Stimulated activated CD4-positive, alpha-beta T cell treated with anti-CD3 and anti-CD28 coated beads, Interleukin-2, amount 100 ng/mL, for 4 hours (primary cell): ENCODE data around the gene GNPTG.
A peak's percentile ranks its signal among the peaks of the same experiment; 100 is the strongest.

Source experiments
- DNase-seq: peaks from one replicate; pipeline ENCODE4 v3.0.0-alpha.2; 2020; ENCODE audit warnings: low read depth

GNPTG gene

GRCh38 chr16:1371054-1371978 lies 19.6 kb downstream of the GNPTG start:
- no peak for DNase-seq

DNA sequence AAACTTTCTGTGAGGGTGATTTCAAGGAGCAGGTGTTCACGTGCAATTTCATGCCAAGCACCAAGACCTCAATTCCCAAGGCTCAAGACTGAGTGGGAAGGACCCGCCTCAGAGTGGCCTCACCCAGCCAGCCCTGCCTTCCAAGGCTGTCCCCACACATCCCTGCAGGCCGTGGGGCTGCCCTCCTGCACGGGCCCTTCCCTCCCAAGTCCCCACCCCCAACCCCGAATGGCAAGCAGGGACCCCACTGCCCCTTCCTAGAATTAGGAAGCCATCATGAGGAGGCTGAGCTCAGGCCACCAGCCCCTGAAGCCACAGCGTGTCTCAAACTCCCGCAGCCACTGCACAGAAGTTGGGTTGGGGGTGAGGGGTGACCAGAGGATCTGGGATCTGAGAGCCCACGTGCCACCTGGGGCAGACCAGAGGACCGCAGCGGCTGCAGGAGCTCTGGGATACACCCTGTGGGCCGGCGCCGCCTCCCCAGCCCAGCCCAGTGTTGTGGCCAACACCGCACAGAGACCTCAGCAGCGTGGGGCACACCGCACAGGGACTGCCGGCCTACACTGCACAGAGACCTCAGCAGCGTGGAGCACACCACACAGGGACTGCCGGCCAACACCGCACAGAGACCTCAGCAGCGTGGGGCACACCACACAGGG lies 20.7 kb downstream of the GNPTG start:
- no peak for DNase-seq

DNA sequence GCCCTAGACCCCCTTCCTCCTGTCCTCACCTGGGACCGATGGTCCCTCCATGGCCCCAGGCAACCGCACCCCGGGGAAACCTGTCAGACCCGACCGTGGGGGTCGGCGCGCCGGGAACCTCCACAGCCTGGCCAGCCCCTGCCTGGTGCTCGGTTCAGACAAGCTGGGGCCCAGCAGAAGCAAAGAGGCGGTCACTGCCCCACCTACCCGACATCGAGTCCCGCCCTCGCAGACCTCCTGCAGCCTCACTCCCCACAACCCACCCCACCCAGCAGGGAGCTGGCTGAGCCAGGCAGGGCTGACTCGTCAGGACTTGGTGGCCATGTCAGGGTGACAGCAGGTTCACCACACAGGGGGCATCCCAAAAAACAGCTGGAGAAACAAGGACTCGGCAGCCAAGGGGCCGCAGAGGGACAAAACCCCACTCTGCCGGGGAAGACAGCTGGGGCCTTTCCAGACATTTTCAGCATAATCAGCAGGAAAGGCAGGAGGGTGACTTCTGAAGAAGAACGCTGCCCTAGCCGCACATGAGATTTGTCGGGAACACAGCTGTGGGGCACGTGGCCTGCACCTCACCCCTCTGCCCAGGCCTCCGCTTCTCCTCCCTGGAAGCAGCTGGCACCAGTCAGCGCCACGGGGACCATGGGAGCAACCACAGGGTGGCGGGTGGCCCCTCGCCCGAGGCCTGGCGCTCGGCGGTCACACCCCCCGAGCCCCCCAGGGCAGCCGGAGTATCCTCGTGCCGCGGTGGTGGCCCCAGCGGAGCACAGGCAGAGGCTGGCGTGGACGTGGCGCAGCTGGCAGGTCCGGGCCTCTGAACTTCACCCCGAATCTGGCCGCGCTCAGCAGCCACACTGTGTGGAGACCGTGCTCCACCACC lies 22.9 kb downstream of the GNPTG start:
- no peak for DNase-seq

- DNase-seq, result no peak
Observed at GRCh38 chr16:1375298-1375640, 23.5 kb downstream of the GNPTG start.

DNA sequence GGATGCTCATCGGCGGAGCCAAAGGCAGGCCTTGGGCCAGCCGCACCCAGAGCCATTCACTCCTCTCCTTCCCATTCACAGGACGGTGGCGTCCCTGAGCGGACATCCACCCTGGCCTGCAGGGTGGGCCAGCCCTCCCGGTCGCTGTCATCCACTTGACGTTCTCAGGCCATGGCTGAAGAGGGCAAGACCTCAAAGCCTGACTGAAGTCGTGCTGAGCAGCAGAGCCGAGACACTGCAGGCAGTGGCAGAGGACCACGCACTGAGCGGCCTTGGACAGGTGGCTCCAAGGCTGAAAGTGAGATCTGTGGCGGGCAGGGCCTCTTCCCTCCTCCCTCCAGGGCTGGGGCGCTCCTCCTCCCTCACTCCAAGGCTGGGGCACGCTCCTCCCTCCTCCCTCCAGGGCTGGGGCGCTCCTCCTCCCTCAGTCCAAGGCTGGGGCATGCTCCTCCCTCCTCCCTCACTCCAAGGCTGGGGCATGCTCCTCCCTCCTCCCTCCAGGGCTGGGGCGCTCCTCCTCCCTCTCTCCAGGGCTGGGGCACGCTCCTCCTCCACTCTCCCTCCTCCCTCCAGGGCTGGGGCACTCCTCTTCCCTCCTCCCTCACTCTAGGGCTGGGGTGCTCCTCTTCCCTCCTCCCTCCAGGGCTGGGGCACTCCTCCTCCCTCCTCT lies 24.1 kb downstream of the GNPTG start:
- no peak for DNase-seq

DNA sequence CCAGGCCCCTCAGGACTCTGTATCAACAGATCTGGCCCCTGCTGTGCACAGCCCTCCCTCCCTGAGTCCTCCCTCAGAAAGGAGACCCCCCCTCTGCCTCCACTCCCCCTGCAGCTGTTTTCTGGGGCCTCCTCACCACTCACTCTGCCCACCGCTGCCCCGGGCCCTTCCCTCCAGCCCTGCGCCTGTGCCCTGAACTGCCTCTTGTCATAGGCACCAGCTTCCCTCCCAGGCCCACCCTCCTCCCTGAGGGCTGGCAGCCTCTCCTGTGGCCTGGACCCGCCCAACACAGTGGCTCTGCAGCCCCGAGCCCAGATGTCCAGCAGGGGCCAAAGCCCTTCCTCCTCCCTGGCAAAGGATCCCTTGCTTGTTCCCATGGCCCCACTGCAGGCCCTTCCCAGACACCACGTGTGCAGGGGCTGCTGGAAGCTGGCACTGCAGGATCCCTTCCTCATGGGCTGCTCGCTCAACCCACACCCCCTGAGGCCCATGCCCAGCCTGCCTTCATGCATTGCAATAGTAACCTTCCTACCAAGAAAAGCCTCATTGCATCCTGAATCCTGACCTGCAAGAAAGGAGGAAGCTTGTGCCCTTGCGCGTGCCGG lies 25.8 kb downstream of the GNPTG start:
- DNase-seq, result no peak

- no peak for DNase-seq
Observed at GRCh38 chr16:1378087-1378803, 26.5 kb downstream of the GNPTG start.

- DNase-seq, result peak; percentile 50
Observed at GRCh38 chr16:1378804-1379303, 27.1 kb downstream of the GNPTG start.

- peak; percentile 60 for DNase-seq
Observed at GRCh38 chr16:1379304-1380076, 27.8 kb downstream of the GNPTG start.

- no peak for DNase-seq
Observed at GRCh38 chr16:1380195-1380594, 28.5 kb downstream of the GNPTG start.

GRCh38 chr16:1381612-1382406 lies 30.1 kb downstream of the GNPTG start:
- DNase-seq, result no peak

DNA sequence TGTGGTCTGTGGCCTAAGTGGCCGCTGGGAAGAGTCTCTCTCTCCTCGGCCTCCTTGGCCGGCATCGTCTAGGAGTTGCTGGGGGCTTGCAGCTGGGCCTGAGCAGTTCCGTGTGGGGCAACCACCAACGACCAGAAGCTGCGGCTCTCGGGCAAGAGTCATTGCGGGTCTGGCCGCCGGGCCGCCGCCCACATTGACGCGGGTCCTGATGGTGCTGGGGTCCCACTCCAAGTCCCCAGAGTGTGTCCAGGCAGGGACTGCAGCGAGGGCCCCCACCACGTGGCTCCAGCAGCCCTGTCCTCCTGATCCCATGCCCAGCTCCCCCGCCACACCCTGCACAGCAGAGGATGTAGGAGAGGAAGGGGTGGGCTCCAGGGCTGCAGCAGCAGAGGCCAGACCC lies 31.8 kb downstream of the GNPTG start:
- DNase-seq, result no peak

DNA sequence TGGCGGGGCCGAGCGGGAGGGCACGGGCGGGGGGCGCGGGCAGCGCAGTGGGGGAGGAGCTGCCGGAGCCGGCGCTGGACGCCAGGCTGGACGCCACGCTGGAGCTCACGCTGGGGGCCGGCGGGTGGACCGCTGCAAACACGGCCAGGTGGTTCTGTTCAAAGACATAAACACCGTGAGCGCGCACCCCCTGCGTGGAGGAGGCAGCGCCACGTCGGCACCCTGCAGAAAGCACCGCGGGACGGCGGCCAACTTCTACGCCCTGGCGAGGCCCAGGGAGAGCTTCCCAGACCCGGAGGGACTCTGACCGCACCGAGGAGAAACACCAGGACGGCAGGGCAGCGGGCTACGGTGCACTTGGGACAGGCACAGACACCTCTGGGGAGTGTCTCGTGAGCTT lies 33.5 kb downstream of the GNPTG start:
- DNase-seq, result no peak

DNA sequence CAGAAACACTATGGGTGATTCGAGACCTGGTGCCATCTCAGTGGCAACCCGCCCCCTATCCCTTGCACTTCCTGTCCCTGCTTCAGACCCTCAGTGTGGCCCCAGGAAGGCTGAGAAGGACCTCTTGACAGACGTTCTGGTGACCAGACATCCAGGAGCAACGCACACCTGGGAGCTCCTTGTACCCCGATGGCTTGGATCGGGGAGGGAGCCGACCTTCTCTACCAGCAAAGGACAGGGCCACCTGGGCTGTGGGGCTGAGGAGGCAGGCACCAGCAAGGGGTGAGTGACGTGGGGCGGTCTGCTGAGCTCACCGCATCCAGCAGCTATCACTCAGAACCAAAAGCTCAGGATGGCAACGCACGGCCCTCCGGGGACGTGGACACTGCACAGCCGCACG lies 35.6 kb downstream of the GNPTG start:
- no peak for DNase-seq

GRCh38 chr16:1389762-1390161 lies 38.0 kb downstream of the GNPTG start:
- no peak for DNase-seq

DNA sequence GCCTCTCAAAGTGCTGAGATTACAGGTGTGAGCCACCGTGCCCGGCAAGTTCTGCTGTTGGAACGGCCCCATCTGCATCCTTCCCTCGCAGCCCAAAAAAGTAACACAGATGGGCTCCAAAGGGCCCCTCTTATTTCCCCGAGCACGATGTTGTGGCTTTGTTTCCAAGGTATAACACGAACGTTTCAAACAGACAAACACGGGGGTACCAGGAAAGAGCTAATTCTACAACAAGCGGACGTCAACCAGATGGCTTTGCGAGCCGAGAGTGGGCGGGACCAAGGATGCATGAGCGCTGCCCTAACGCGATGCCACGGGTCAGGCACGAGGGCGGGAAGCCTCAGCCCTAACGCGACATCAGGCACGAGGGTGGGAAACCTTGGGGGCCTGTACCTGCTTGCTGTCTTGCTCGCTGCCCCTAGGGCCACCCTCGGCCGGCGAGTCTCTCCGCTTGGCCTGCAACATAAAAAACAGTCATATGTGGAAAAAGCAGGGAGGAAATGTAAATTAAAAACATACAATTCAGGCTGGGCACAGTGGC lies 38.6 kb downstream of the GNPTG start:
- no peak for DNase-seq

DNA sequence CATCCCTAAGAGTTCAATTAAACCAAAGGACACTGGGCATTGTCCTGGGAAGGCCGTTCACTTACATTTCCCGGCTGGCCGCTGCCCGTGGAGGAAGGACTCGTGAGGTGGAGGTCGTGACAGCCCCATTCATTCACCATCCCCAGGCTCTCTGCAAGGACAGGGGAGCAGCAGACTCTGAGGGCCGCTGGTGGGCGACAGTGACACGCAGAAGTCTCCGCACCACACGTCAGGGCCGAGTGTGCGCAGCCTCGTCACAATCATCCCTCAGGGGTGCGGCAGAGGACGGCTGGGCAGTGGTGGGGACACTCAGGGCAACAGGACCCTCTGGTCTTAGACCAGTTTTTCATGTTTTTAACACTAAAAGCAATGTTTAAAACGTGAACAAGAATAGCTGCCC lies 41.1 kb downstream of the GNPTG start:
- no peak for DNase-seq

- no peak for DNase-seq
Observed at GRCh38 chr16:1393613-1394176, 42.0 kb downstream of the GNPTG start.
